ENCODE measurements around the gene OTP. TPM values are rescaled to one million over a fixed set of nuclear protein-coding genes. Genes with fewer than 3 reads are reported as not detected.
A peak's percentile ranks its signal among the peaks of the same experiment; 100 is the strongest.

OTP gene
- total RNA-seq, 2 donors from 2014 or later = not detected

DNA sequence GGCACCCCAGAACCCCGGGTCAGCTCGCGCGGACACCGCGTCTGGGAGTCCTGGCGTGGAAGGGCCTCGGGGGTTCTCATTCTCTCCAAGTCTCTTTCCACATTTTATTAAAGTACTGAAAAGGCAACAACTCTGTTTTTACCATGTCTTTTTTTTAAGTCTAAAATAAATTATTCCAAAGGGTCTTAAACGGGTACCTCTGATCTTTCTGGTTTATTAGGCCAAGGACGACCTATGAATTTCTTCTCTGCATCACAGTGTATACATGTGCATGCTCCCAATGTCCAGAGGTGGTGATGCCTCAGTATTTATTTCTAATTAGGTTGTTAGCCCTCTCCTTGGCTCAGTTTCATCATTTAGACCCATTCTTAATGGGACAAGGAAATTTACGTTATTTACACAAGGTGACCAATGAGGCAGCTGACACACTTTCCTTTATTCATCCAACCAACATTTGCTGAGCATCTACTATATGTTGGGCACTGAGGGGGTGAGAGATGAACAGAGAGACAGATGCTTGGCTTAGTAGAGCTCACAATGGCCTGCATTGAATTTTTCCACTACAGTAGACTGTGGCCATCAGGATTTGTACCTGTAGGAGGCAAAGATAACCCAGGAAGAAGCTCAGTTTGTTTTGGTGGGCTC, 7.6 kb upstream of the OTP start:
- H3K4me3 ChIP-seq = no peak overlapping the region
- DNase-seq (ENCODE audit: low spot score) = no peak
- H3K9me3 ChIP-seq = no peaks in the 10 kb centered on the region
- TF ChIP-seq, protein P1, sequence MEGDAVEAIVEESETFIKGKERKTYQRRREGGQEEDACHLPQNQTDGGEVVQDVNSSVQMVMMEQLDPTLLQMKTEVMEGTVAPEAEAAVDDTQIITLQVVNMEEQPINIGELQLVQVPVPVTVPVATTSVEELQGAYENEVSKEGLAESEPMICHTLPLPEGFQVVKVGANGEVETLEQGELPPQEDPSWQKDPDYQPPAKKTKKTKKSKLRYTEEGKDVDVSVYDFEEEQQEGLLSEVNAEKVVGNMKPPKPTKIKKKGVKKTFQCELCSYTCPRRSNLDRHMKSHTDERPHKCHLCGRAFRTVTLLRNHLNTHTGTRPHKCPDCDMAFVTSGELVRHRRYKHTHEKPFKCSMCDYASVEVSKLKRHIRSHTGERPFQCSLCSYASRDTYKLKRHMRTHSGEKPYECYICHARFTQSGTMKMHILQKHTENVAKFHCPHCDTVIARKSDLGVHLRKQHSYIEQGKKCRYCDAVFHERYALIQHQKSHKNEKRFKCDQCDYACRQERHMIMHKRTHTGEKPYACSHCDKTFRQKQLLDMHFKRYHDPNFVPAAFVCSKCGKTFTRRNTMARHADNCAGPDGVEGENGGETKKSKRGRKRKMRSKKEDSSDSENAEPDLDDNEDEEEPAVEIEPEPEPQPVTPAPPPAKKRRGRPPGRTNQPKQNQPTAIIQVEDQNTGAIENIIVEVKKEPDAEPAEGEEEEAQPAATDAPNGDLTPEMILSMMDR (IDR thresholded peaks at IDR 0.05) = no peak
- ATAC-seq (ENCODE audit: insufficient number of reproducible peaks, low FRiP score, low read depth) = no peak
- H3K4me1 ChIP-seq (ENCODE audit: control insufficient read depth in 1 of 2, low read depth in 2 of 2) = peaks cover 3 to 9% of the 10 kb centered on the region in 2 donors
- peaks cover 14% of the 10 kb centered on the region for H3K27me3 ChIP-seq (replicated peaks; ENCODE audit: insufficient read depth)
- no peak overlapping the region for H3K27ac ChIP-seq
- no peaks in the 10 kb centered on the region for H3K36me3 ChIP-seq

DNA sequence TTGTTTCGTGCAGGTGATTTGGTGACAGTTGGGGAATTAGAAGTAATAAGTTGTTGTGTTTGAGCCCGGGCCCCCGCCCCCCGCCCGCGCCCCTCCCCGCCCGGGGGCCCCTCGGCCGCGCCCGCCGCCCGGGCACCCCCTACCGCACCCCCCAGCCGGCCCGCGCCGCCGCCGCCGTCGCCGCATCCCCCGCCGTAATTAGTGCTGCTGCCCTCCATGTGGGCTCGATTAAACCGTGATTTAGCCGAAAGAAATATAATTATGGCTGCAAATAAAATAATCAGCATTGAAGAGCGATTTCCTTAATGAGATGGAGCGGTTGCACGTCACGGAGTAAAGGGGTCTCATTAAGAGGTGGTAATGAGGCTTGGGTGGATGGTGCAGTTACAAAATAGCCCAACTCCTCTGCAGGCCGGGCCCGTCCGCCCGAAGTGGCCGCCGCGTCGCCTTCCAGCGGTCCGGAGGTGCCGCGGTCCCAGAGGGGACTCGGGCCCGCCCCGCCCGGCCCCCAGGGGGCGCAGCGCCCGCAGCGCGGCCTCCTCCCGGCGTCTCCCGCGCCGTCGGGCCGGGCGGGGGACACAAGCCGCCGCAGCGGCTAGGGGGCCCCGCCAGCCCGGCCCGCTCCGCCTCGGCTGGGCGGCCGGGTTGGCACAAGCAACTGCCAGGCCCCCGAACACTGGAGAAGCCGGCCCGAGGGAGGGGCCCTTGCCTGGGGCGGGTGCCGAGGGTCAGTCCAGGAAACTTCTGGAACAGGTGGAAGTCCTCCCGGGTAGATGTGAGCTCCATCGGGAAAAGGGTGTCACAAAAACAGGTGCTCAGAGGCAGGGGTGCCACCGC, 6.9 kb upstream of the OTP start:
- no peak overlapping the region for H3K27ac ChIP-seq
- DNase-seq (ENCODE audit: low spot score) = no peak
- peaks cover 22% of the 10 kb centered on the region for H3K27me3 ChIP-seq (replicated peaks; ENCODE audit: insufficient read depth)
- H3K36me3 ChIP-seq = no peaks in the 10 kb centered on the region
- peaks cover 7 to 14% of the 10 kb centered on the region in 2 donors for H3K4me1 ChIP-seq (ENCODE audit: control insufficient read depth in 1 of 2, low read depth in 2 of 2)
- H3K4me3 ChIP-seq = peak overlapping the region; percentile 53
- no peaks in the 10 kb centered on the region for H3K9me3 ChIP-seq
- no peak for ATAC-seq (ENCODE audit: insufficient number of reproducible peaks, low FRiP score, low read depth)
- TF ChIP-seq, protein P1 (IDR thresholded peaks at IDR 0.05) = peak; percentile 19

DNA sequence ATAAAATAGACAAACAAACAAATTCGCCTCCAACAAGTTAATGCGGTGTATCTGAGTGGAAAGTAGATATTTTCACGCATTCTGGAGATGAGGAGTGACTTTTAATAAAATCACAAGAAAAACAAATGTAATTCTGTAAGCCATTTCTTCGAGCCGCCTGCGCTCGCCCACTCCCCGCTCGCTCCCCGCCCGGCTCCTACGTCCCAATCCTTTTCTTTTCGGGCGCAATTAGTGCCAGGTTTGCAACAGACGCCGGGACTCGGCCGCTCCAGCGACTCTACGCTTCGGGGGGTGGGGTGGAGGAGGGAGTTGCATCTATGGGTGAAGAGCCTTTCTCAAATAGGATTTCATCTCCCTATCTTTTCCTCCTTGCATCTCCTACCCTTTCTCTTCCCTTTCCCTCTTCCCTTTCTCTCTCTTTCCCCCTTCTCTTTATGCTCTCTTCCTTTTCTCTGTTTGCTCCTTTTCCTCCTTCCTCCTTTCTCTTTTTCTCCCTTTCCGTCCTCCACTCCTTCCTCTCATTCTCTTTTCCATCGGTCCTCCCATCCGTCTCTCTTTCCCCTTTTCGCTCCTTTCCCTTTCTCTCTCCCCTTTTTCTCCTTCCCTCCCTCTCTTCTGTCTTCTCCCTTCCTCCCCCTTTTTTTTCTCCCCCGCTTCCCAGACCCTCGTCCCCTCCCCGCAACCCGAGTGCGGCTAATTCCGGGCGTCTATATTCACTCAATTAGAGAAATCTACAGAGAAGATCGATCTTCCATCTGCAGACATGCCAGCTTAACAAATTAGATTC, 6.1 kb upstream of the OTP start:
- peak overlapping the region; percentile 53 for H3K4me3 ChIP-seq
- DNase-seq (ENCODE audit: low spot score) (no peak), ATAC-seq (ENCODE audit: insufficient number of reproducible peaks, low FRiP score, low read depth) (no peak)

DNA sequence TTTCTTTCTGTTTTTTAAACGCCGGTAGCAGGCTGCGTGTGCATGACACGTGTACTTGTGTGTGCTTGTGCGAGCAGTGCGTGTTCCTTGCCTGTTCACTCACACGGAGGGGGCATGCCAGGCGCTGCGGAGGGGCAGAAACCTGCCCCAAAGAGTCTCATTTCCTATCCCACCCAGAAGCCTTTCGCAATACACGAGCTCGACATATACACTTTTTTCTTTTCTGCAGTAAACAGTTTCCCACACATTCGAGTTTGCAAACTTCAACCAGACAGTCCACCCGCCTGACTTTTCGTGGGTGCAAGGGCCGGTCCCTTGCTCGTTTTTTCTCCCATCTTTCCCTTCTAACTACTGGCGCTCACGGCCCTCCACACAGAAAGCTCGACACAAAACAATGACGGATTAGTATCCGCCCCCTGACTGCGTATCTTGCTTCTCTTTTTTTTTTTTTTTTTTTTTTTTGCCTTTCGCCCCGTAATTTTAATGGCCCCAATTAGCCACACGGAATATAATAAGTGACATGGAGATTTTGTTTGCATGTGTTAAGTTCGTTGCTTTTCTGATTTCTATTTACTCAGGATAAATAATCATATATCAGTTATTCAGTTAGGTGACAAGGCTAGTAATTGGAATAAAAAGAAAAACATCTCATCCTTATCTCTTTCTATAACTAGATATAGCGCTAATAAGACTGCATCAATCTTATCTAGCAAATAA, 5.3 kb upstream of the OTP start:
- TF ChIP-seq, protein P1 (IDR thresholded peaks at IDR 0.05) = no peak
- H3K27ac ChIP-seq = peak overlapping the region in 1 of 2 donors; percentile 23
- ATAC-seq (ENCODE audit: insufficient number of reproducible peaks, low FRiP score, low read depth) (no peak), DNase-seq (ENCODE audit: low spot score) (no peak)
- peaks cover 9 to 21% of the 10 kb centered on the region in 2 donors for H3K4me1 ChIP-seq (ENCODE audit: control insufficient read depth in 1 of 2, low read depth in 2 of 2)
- no peaks in the 10 kb centered on the region for H3K36me3 ChIP-seq
- H3K27me3 ChIP-seq (replicated peaks; ENCODE audit: insufficient read depth) = peaks cover 35% of the 10 kb centered on the region
- H3K4me3 ChIP-seq = no peak overlapping the region
- no peaks in the 10 kb centered on the region for H3K9me3 ChIP-seq

More for the DNA sequence above, 6.1 kb upstream of the OTP start:
- Histone ChIP-seq H3K27ac (peak overlapping the region in 1 of 2 donors; percentile 32), H3K4me1 (ENCODE audit: control insufficient read depth in 1 of 2, low read depth in 2 of 2) (peaks cover 8 to 16% of the 10 kb centered on the region in 2 donors), H3K27me3 (replicated peaks; ENCODE audit: insufficient read depth) (peaks cover 27% of the 10 kb centered on the region), H3K36me3 (no peaks in the 10 kb centered on the region), H3K9me3 (no peaks in the 10 kb centered on the region)
- TF ChIP-seq, protein P1 (IDR thresholded peaks at IDR 0.05) = no peak
